NT2/D1 (cell line): ENCODE measurements around the gene DYSF.

ENCODE experiments used
- SUZ12 ChIP-seq: IDR thresholded peaks from 2 replicates; pipeline ENCODE4 v1.6.1; 2011; ENCODE audit not compliant: insufficient read length, insufficient read depth; ENCODE audit errors: extremely low read depth
- YY1 ChIP-seq: IDR thresholded peaks from 2 replicates; pipeline ENCODE4 v1.6.1; 2011; ENCODE audit not compliant: insufficient read length, insufficient read depth
- ZNF274 ChIP-seq: IDR thresholded peaks from 2 replicates; pipeline ENCODE4 v1.6.1; 2011; ENCODE audit warnings: mild to moderate bottlenecking, low read depth, low read length

DNA sequence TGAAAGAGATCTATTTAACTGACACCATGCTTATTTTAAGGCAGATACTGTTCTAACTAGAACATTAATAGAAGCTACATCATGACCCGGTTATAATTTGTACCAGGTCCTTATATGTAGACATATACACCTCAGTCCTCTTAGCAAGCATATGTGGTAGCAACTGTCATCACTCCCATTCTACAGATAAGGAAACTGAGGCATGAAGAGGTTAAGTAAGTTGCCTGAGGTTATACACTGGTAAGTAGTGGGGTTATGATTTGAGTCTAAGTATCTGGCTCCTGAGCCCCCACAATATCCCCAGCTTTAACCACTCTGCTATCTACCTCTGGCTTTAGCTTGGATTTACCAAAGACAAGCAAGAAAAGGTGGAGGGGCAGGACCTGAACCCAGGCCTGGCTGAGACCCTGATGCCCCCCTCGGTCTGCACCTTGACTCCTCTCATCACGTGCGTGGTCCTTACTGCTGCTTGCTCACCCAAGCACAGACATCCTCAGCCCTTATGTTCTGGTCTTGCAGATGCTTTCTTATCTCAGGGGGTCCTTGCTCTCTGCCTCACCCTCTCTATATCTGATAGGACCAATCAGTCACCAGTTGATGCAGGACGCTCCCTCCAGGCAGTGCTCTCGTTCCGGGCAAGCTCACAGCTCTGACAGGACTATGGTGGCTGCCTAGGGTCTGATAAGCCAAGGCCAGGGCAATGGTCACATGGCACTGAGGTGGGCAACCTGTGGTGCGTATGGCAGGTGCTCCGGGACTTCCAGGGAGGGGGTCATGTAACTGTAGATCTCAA lies 4.0 kb downstream of the DYSF start:
- TF ChIP-seq YY1: no peak
- TF ChIP-seq ZNF274: no peak
- no peak for TF ChIP-seq SUZ12
